Measurements from ENCODE around the gene FMO1. TPM values are rescaled to one million over a fixed set of nuclear protein-coding genes. Genes with fewer than 3 reads are reported as not detected.

Gene FMO1
- total RNA-seq, 1 experiment from 2014 or later: not detected

DNA sequence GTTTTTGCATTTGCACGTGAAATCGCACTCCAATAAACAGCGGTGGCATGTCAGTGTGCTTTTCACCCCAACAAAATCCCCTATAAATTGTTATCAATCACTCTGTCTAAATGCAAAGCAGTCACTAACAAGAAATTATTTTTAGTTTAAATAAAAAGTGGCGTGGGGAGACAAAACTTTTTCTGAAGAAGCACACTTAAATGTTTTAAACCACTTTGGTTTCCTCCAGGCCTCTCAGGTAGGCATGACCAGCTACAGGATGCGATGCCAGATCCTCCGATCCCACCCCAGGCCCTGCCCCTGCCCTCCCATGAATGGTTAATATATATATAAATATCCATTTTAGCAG lies 3.6 kb downstream of the FMO1 start:
- intact Hi-C loops (cut with micrococcal nuclease; ENCODE audit: unreplicated experiment): loop anchor here (10.0 kb wide), 1 partner anchor 153 kb away; no protein-coding TSS in a partner anchor
- H3K27me3 ChIP-seq (ENCODE audit: insufficient read depth, low read depth): peaks cover 5% of the 10 kb centered on the region
- no peaks in the 10 kb centered on the region for H3K9me3 ChIP-seq (ENCODE audit: insufficient read depth, low read depth)
- BruUV-seq (replicated peaks): no TSS peak
- CTCF ChIA-PET: no interaction called here
- H3K9me2 ChIP-seq (ENCODE audit: insufficient read depth): no peaks in the 10 kb centered on the region
- no peak overlapping the region for H3K4me2 ChIP-seq
- H3K79me2 ChIP-seq (ENCODE audit: low read depth): no peaks in the 10 kb centered on the region
- TF ChIP-seq EZH2 (IDR thresholded peaks at IDR 0.05; ENCODE audit: low read depth): no peak
- TF ChIP-seq, protein P1, sequence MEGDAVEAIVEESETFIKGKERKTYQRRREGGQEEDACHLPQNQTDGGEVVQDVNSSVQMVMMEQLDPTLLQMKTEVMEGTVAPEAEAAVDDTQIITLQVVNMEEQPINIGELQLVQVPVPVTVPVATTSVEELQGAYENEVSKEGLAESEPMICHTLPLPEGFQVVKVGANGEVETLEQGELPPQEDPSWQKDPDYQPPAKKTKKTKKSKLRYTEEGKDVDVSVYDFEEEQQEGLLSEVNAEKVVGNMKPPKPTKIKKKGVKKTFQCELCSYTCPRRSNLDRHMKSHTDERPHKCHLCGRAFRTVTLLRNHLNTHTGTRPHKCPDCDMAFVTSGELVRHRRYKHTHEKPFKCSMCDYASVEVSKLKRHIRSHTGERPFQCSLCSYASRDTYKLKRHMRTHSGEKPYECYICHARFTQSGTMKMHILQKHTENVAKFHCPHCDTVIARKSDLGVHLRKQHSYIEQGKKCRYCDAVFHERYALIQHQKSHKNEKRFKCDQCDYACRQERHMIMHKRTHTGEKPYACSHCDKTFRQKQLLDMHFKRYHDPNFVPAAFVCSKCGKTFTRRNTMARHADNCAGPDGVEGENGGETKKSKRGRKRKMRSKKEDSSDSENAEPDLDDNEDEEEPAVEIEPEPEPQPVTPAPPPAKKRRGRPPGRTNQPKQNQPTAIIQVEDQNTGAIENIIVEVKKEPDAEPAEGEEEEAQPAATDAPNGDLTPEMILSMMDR (conservative IDR thresholded peaks at IDR 0.05): no peak
- no peak for DNase-seq
- H4K20me1 ChIP-seq (ENCODE audit: insufficient read depth): no peaks in the 10 kb centered on the region
- H3K4me3 ChIP-seq: no peak overlapping the region
- H3K36me3 ChIP-seq (ENCODE audit: low read depth): no peaks in the 10 kb centered on the region
- no peaks in the 10 kb centered on the region for H3F3A ChIP-seq (ENCODE audit: insufficient read depth, low read depth)
- no peak overlapping the region for H2AFZ ChIP-seq
- no peak overlapping the region for H3K27ac ChIP-seq
- no peaks in the 10 kb centered on the region for H3K4me1 ChIP-seq (replicated peaks; ENCODE audit: insufficient read depth)
- POLR2A ChIA-PET (ENCODE audit: unreplicated experiment): no interaction called here

DNA sequence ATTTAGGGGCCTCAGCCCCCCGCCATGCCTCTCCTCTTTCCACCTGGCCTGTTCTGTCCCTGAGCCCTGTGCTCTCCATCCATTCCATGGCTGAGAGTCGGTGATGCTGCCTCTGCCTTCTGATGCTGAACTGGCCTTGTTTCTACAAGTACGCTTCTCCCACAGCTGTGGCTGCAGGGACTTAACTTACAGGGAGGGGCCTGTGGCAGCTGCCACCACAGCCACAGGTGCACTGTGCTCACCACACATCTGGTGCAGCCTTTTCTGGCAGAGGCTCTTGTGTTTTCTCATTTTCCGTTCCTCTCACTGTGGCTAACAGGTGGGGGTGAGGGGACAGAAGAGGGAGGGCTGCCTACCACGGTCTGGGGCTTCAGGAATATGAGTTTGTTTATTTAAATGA lies 4.2 kb downstream of the FMO1 start:
- no peak overlapping the region for H3K27ac ChIP-seq
- no peak overlapping the region for H3K4me3 ChIP-seq
- no peak for DNase-seq
- no peaks in the 10 kb centered on the region for H3K9me3 ChIP-seq (ENCODE audit: insufficient read depth, low read depth)
- no peaks in the 10 kb centered on the region for H3F3A ChIP-seq (ENCODE audit: insufficient read depth, low read depth)
- no peak for TF ChIP-seq EZH2 (IDR thresholded peaks at IDR 0.05; ENCODE audit: low read depth)
- TF ChIP-seq, protein P1 (conservative IDR thresholded peaks at IDR 0.05): no peak
- H3K36me3 ChIP-seq (ENCODE audit: low read depth): no peaks in the 10 kb centered on the region
- H4K20me1 ChIP-seq (ENCODE audit: insufficient read depth): no peaks in the 10 kb centered on the region
- no peaks in the 10 kb centered on the region for H3K4me1 ChIP-seq (replicated peaks; ENCODE audit: insufficient read depth)
- BruUV-seq (replicated peaks): no TSS peak
- intact Hi-C loops (cut with micrococcal nuclease; ENCODE audit: unreplicated experiment): loop anchor here (10.0 kb wide), 1 partner anchor 152 kb away; no protein-coding TSS in a partner anchor
- no peak overlapping the region for H3K4me2 ChIP-seq
- no peak overlapping the region for H2AFZ ChIP-seq
- ChIA-PET CTCF (no interaction called here), POLR2A (ENCODE audit: unreplicated experiment) (no interaction called here)
- peaks cover 5% of the 10 kb centered on the region for H3K27me3 ChIP-seq (ENCODE audit: insufficient read depth, low read depth)
- H3K79me2 ChIP-seq (ENCODE audit: low read depth): no peaks in the 10 kb centered on the region
- H3K9me2 ChIP-seq (ENCODE audit: insufficient read depth): no peaks in the 10 kb centered on the region

- BruUV-seq (replicated peaks): no TSS peak
- H3K27ac ChIP-seq: no peak overlapping the region
These were observed 6.6 kb downstream of the FMO1 start for GRCh38 chr1:171254859-171255258.

More at GRCh38 chr1:171254859-171255258, 6.6 kb downstream of the FMO1 start:
- Histone ChIP-seq H3K4me3 (no peak overlapping the region), H3K9me3 (ENCODE audit: insufficient read depth, low read depth) (no peaks in the 10 kb centered on the region), H2AFZ (no peak overlapping the region), H3K4me2 (no peak overlapping the region), H3K36me3 (ENCODE audit: low read depth) (no peaks in the 10 kb centered on the region), H4K20me1 (ENCODE audit: insufficient read depth) (no peaks in the 10 kb centered on the region), H3K9me2 (ENCODE audit: insufficient read depth) (no peaks in the 10 kb centered on the region), H3K79me2 (ENCODE audit: low read depth) (no peaks in the 10 kb centered on the region), H3F3A (ENCODE audit: insufficient read depth, low read depth) (no peaks in the 10 kb centered on the region), H3K27me3 (ENCODE audit: insufficient read depth, low read depth) (peaks cover 5% of the 10 kb centered on the region), H3K4me1 (replicated peaks; ENCODE audit: insufficient read depth) (no peaks in the 10 kb centered on the region)
- POLR2A ChIA-PET (ENCODE audit: unreplicated experiment): no interaction called here
- DNase-seq: no peak
- CTCF ChIA-PET: no interaction called here
- TF ChIP-seq, protein P1 (conservative IDR thresholded peaks at IDR 0.05): no peak
- no peak for TF ChIP-seq EZH2 (IDR thresholded peaks at IDR 0.05; ENCODE audit: low read depth)
- intact Hi-C loops (cut with micrococcal nuclease; ENCODE audit: unreplicated experiment): loop anchor here (10.0 kb wide), 1 partner anchor 150 kb away; no protein-coding TSS in a partner anchor
